ENCODE results near the gene PTPRB.

The PTPRB gene

GRCh38 chr12:70641691-70642090 is 4.5 kb upstream of the PTPRB start:
- Histone ChIP-seq H3K27me3 (replicated peaks; ENCODE audit: control insufficient read depth, insufficient read depth, low read length) (no peaks in the 10 kb centered on the region), H3K9me3 (ENCODE audit: control insufficient read depth, low read length) (no peaks in the 10 kb centered on the region), H3K4me3 (ENCODE audit: low read length) (no peak overlapping the region), H3K9ac (ENCODE audit: low read length) (no peak overlapping the region), H3K36me3 (ENCODE audit: control insufficient read depth, insufficient read depth, low read length, severe bottlenecking) (no peaks in the 10 kb centered on the region), H3K4me1 (ENCODE audit: control insufficient read depth, insufficient read depth, low read length) (peaks cover 16% of the 10 kb centered on the region)
- no peak for DNase-seq (ENCODE audit: low read depth)

GRCh38 chr12:70640901-70641300 is 3.7 kb upstream of the PTPRB start:
- no peaks in the 10 kb centered on the region for H3K36me3 ChIP-seq (ENCODE audit: control insufficient read depth, insufficient read depth, low read length, severe bottlenecking)
- H3K4me1 ChIP-seq (ENCODE audit: control insufficient read depth, insufficient read depth, low read length) = peaks cover 9% of the 10 kb centered on the region
- H3K27me3 ChIP-seq (replicated peaks; ENCODE audit: control insufficient read depth, insufficient read depth, low read length) = no peaks in the 10 kb centered on the region
- no peak for DNase-seq (ENCODE audit: low read depth)
- no peaks in the 10 kb centered on the region for H3K9me3 ChIP-seq (ENCODE audit: control insufficient read depth, low read length)
- H3K4me3 ChIP-seq (ENCODE audit: low read length) = no peak overlapping the region
- H3K9ac ChIP-seq (ENCODE audit: low read length) = no peak overlapping the region

GRCh38 chr12:70639535-70639934 is 2.3 kb upstream of the PTPRB start:
- Histone ChIP-seq H3K27me3 (replicated peaks; ENCODE audit: control insufficient read depth, insufficient read depth, low read length) (no peaks in the 10 kb centered on the region), H3K9me3 (ENCODE audit: control insufficient read depth, low read length) (no peaks in the 10 kb centered on the region), H3K36me3 (ENCODE audit: control insufficient read depth, insufficient read depth, low read length, severe bottlenecking) (no peaks in the 10 kb centered on the region), H3K4me3 (ENCODE audit: low read length) (no peak overlapping the region), H3K4me1 (ENCODE audit: control insufficient read depth, insufficient read depth, low read length) (no peaks in the 10 kb centered on the region), H3K9ac (ENCODE audit: low read length) (no peak overlapping the region)
- DNase-seq (ENCODE audit: low read depth) = no peak

GRCh38 chr12:70638639-70639360 is 1.6 kb upstream of the PTPRB start:
- H3K4me3 ChIP-seq (ENCODE audit: low read length) = no peak overlapping the region
- no peaks in the 10 kb centered on the region for H3K9me3 ChIP-seq (ENCODE audit: control insufficient read depth, low read length)
- no peaks in the 10 kb centered on the region for H3K36me3 ChIP-seq (ENCODE audit: control insufficient read depth, insufficient read depth, low read length, severe bottlenecking)
- H3K4me1 ChIP-seq (ENCODE audit: control insufficient read depth, insufficient read depth, low read length) = no peaks in the 10 kb centered on the region
- no peak for DNase-seq (ENCODE audit: low read depth)
- no peaks in the 10 kb centered on the region for H3K27me3 ChIP-seq (replicated peaks; ENCODE audit: control insufficient read depth, insufficient read depth, low read length)
- H3K9ac ChIP-seq (ENCODE audit: low read length) = no peak overlapping the region

- Histone ChIP-seq H3K36me3 (ENCODE audit: control insufficient read depth, insufficient read depth, low read length, severe bottlenecking) (no peaks in the 10 kb centered on the region), H3K4me1 (ENCODE audit: control insufficient read depth, insufficient read depth, low read length) (no peaks in the 10 kb centered on the region), H3K9ac (ENCODE audit: low read length) (no peak overlapping the region), H3K9me3 (ENCODE audit: control insufficient read depth, low read length) (no peaks in the 10 kb centered on the region), H3K27me3 (replicated peaks; ENCODE audit: control insufficient read depth, insufficient read depth, low read length) (no peaks in the 10 kb centered on the region), H3K4me3 (ENCODE audit: low read length) (no peak overlapping the region)
- DNase-seq (ENCODE audit: low read depth) = no peak
Measured at GRCh38 chr12:70635755-70636154, 1.5 kb downstream of the PTPRB start.

- H3K27me3 ChIP-seq (replicated peaks; ENCODE audit: control insufficient read depth, insufficient read depth, low read length) = no peaks in the 10 kb centered on the region
- H3K9ac ChIP-seq (ENCODE audit: low read length) = no peak overlapping the region
- H3K4me1 ChIP-seq (ENCODE audit: control insufficient read depth, insufficient read depth, low read length) = no peaks in the 10 kb centered on the region
- no peaks in the 10 kb centered on the region for H3K9me3 ChIP-seq (ENCODE audit: control insufficient read depth, low read length)
- no peak overlapping the region for H3K4me3 ChIP-seq (ENCODE audit: low read length)
- DNase-seq (ENCODE audit: low read depth) = peak; percentile 7
- H3K36me3 ChIP-seq (ENCODE audit: control insufficient read depth, insufficient read depth, low read length, severe bottlenecking) = no peaks in the 10 kb centered on the region
Measured at GRCh38 chr12:70628701-70629480, 8.3 kb downstream of the PTPRB start.

GRCh38 chr12:70627677-70628076 is 9.6 kb downstream of the PTPRB start:
- no peak overlapping the region for H3K9ac ChIP-seq (ENCODE audit: low read length)
- no peak for DNase-seq (ENCODE audit: low read depth)
- H3K4me1 ChIP-seq (ENCODE audit: control insufficient read depth, insufficient read depth, low read length) = no peaks in the 10 kb centered on the region
- H3K4me3 ChIP-seq (ENCODE audit: low read length) = peak overlapping the region; percentile 58
- no peaks in the 10 kb centered on the region for H3K9me3 ChIP-seq (ENCODE audit: control insufficient read depth, low read length)
- H3K36me3 ChIP-seq (ENCODE audit: control insufficient read depth, insufficient read depth, low read length, severe bottlenecking) = no peaks in the 10 kb centered on the region
- H3K27me3 ChIP-seq (replicated peaks; ENCODE audit: control insufficient read depth, insufficient read depth, low read length) = no peaks in the 10 kb centered on the region

- no peak overlapping the region for H3K9ac ChIP-seq (ENCODE audit: low read length)
- H3K27me3 ChIP-seq (replicated peaks; ENCODE audit: control insufficient read depth, insufficient read depth, low read length) = no peaks in the 10 kb centered on the region
- H3K4me3 ChIP-seq (ENCODE audit: low read length) = no peak overlapping the region
- H3K36me3 ChIP-seq (ENCODE audit: control insufficient read depth, insufficient read depth, low read length, severe bottlenecking) = no peaks in the 10 kb centered on the region
- no peaks in the 10 kb centered on the region for H3K9me3 ChIP-seq (ENCODE audit: control insufficient read depth, low read length)
- H3K4me1 ChIP-seq (ENCODE audit: control insufficient read depth, insufficient read depth, low read length) = no peaks in the 10 kb centered on the region
- no peak for DNase-seq (ENCODE audit: low read depth)
Measured at GRCh38 chr12:70626180-70626579, 11.0 kb downstream of the PTPRB start.

- no peaks in the 10 kb centered on the region for H3K27me3 ChIP-seq (replicated peaks; ENCODE audit: control insufficient read depth, insufficient read depth, low read length)
- no peak overlapping the region for H3K4me3 ChIP-seq (ENCODE audit: low read length)
- DNase-seq (ENCODE audit: low read depth) = no peak
Measured at GRCh38 chr12:70619471-70620152, 17.6 kb downstream of the PTPRB start.

GRCh38 chr12:70618371-70618770 is 18.9 kb downstream of the PTPRB start:
- H3K4me3 ChIP-seq (ENCODE audit: low read length) = no peak overlapping the region
- H3K9ac ChIP-seq (ENCODE audit: low read length) = no peak overlapping the region
- peaks cover 5% of the 10 kb centered on the region for H3K4me1 ChIP-seq (ENCODE audit: control insufficient read depth, insufficient read depth, low read length)
- no peaks in the 10 kb centered on the region for H3K36me3 ChIP-seq (ENCODE audit: control insufficient read depth, insufficient read depth, low read length, severe bottlenecking)
- no peaks in the 10 kb centered on the region for H3K9me3 ChIP-seq (ENCODE audit: control insufficient read depth, low read length)
- DNase-seq (ENCODE audit: low read depth) = no peak
- H3K27me3 ChIP-seq (replicated peaks; ENCODE audit: control insufficient read depth, insufficient read depth, low read length) = no peaks in the 10 kb centered on the region

More at GRCh38 chr12:70619471-70620152, 17.6 kb downstream of the PTPRB start:
- H3K36me3 ChIP-seq (ENCODE audit: control insufficient read depth, insufficient read depth, low read length, severe bottlenecking) = no peaks in the 10 kb centered on the region
- H3K9me3 ChIP-seq (ENCODE audit: control insufficient read depth, low read length) = no peaks in the 10 kb centered on the region
- peaks cover 5% of the 10 kb centered on the region for H3K4me1 ChIP-seq (ENCODE audit: control insufficient read depth, insufficient read depth, low read length)
- no peak overlapping the region for H3K9ac ChIP-seq (ENCODE audit: low read length)

- no peak for DNase-seq (ENCODE audit: low read depth)
- H3K36me3 ChIP-seq (ENCODE audit: control insufficient read depth, insufficient read depth, low read length, severe bottlenecking) = no peaks in the 10 kb centered on the region
- peaks cover 5% of the 10 kb centered on the region for H3K4me1 ChIP-seq (ENCODE audit: control insufficient read depth, insufficient read depth, low read length)
- no peak overlapping the region for H3K9ac ChIP-seq (ENCODE audit: low read length)
- H3K4me3 ChIP-seq (ENCODE audit: low read length) = no peak overlapping the region
- no peaks in the 10 kb centered on the region for H3K9me3 ChIP-seq (ENCODE audit: control insufficient read depth, low read length)
- H3K27me3 ChIP-seq (replicated peaks; ENCODE audit: control insufficient read depth, insufficient read depth, low read length) = no peaks in the 10 kb centered on the region
Measured at GRCh38 chr12:70617450-70617849, 19.8 kb downstream of the PTPRB start.

Data from adipocyte (in vitro differentiated cells).